RKO (cell line): ENCODE measurements around the gene THBS4.

ENCODE experiments used
- DNase-seq: peaks from one replicate; pipeline ENCODE4 v3.0.0-alpha.2; 2016; ENCODE audit warnings: low spot score

Gene THBS4

DNA sequence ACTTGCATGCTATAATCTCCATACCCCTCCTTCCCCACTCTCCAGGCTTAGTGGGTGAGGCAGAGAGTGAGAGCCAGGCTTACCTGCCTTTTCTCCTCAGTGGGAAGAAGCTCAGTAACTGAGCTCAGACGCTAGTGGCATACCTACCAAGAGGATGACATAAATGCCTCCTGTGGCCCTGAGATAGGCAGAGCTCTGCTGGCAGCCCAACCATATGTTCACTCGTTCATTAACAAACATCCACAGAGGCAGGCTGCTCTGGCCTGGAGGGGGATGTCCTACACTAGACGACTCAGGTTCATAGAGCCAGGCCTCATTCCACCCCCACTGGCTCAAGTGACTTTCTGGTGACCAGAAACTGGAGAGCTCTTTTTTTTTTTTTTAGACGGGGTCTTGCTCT lies 81.3 kb downstream of the THBS4 start:
- no peak for DNase-seq

GRCh38 chr5:80117446-80117845 lies 82.3 kb downstream of the THBS4 start:
- DNase-seq, result no peak

GRCh38 chr5:80119372-80119771 lies 84.2 kb downstream of the THBS4 start:
- no peak for DNase-seq

DNA sequence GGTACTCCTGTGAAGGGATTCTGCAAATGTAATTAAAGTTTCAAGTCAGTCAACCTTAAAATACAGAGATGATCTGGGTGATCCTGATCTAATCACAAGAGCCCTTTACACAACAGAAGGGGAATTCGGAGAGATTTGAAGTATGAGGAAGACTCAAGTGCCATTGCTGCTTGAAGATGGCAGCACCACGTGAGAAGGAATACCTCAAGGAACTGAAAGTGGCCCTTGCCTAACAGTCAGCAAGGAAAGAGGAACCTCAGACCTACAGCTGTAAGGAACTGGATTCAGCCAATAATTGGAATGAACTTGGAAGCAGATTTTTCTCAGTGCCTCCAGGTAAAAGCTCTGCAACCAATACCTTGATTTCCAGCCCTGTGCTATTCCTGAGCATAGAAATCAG lies 87.4 kb downstream of the THBS4 start:
- no peak for DNase-seq

DNA sequence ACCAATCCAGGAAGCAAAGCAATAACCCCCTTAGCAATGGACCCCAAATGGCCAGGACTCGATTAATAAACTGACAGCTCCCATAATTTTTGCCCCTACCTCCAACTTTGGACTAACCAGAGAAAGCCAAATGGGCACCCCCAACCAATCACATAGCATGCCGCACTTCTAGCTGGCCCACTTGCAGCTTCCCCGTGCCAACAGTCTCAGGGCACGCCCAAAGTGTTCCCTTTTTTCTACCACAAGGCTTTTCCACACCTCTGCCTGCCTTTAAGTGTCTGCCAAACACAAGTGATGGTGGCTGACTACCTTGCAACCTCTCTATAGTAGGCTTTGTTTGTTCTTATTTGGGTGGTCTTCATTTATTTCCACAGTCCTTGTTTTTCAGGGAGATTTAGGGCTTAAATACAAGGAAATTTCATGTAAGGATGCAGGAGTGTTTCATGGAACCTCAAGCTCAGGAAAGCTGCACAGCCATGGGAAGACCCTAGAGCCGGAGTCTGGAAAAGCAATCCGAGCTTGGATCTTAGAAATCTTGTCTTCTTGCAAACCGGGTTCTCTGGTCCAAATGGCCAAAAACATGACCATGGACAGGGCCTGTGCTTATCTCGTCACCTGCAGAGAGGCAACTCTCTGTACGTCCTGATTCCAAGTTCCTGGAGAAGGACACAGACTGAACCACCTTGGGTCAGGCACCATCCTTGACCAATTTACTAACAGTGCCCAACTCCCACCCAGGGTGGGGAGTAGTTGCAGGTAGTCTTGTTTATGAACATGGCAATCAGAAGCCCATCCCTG lies 89.2 kb downstream of the THBS4 start:
- DNase-seq, result no peak

DNA sequence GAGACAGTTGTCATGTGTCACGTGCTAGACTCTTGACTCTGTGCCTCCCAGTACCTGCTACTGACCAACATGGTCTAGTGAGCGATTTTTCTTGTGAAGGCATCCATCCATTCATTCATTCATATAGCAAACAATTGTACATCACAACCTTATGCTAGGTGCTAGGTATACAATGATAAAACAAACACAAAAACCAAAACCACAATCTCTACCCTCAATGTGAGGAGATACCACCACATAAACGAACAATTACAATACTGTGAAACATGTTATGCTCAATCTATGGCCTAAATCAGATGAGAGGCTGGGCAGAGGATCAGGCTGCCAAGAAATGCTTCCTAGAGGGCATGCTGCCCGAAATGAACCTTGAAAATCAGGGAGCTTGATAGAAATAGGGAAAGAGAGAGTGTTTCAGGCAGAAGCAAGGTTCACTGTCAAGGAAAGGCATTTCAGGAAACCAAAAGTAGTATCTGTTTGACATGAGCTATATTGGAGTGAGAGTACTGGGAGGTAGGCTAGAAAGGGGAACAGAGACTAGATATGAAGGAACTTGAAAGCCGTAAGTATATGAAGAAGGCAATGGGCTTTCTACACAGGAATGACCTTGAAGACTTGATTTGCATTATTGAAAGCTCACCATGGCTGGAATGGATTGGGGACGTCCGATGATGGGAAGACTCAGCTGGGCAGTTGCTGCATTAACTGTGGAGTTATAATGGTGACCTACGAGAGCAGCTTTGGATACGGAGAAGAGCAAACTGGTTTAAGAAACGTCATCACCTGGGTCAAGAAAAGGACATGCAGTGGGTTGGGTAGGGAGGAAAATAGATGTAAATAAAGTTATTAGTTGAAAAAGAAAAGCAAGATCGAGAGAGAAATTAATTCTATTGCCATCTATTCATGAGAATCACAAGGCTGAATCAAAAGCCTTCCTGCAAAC lies 90.1 kb downstream of the THBS4 start:
- DNase-seq, result no peak

DNA sequence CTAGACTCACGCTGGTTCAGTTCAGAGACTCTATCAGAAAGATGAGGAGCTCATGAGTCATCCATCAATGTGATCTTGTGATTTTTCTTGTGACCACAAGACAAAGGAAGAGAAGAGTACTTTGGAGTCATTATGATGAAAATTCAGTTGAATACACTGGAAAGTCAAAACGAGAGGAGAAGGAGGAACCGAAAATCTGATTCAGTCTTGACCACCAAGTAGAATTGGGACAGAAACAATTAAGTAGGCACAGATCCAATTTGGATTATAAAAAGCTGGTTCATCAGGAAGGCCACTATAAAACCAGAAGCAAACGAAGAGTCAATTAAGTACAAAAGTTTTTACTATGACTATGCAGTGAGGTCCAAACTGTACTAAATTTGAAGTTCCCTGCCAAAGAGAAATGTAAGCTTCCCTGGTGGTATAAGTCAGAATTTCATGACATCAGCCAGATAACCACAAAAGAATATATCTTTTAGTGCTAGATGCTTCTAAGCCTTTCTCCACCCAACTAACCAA lies 90.9 kb downstream of the THBS4 start:
- DNase-seq, result peak; percentile 39

GRCh38 chr5:80127116-80127552 lies 92.0 kb downstream of the THBS4 start:
- DNase-seq, result no peak

DNA sequence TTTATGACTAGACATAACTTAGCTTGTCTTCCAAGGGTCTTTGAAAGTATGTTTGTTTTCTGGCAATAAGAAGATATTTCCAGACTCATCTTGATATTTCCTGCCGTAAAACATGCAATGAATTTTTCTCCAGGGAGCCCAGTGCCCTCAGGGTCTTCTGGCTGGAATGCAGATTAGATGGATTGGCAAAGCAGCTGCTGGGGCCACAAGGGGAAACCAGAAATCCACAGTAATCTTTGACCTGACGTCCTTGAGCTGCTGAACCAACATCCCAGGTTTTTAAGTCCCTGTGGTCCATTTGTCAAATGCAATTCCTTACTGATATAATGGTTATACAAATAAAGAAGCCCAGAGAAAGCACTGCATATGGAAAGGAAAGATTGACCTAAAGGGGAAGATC lies 93.0 kb downstream of the THBS4 start:
- no peak for DNase-seq

DNA sequence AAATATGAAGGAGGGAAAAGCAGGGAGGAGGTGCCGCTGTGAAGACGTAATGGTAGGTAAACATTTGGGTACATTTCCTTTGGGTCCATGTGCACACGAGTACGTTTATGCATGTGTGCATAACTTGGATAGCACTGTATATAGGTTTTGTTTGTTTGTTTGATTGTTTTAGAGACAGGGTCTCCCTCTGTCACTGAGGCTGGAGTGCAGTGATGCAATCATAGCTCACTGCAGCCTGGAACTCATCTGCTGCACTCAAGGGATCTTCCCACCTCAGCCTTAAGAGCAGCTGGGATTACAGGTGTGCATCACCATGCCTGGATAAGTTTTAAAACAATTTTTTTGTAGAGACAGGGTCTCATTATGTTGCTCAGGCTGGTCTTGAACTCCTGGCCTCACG lies 94.0 kb downstream of the THBS4 start:
- DNase-seq, result no peak
